ENCODE measurements around the gene CA4.

CA4 gene

GRCh38 chr17:60155427-60155814, 5.6 kb downstream of the CA4 start:
- no peak for DNase-seq (ENCODE audit: low read depth in 2 of 2)

GRCh38 chr17:60155815-60156214, 6.0 kb downstream of the CA4 start:
- no peak for DNase-seq (ENCODE audit: low read depth in 2 of 2)

GRCh38 chr17:60156746-60157145, 7.0 kb downstream of the CA4 start:
- DNase-seq (ENCODE audit: low read depth in 2 of 2): no peak

GRCh38 chr17:60157487-60158040, 7.8 kb downstream of the CA4 start:
- no peak for DNase-seq (ENCODE audit: low read depth in 2 of 2)

GRCh38 chr17:60158751-60159478, 9.1 kb downstream of the CA4 start:
- DNase-seq (ENCODE audit: low read depth in 2 of 2): no peak

- DNase-seq (ENCODE audit: low read depth in 2 of 2): no peak
These were observed 9.7 kb downstream of the CA4 start for GRCh38 chr17:60159479-60159866.

GRCh38 chr17:60160829-60161501, 11.2 kb downstream of the CA4 start:
- no peak for DNase-seq (ENCODE audit: low read depth in 2 of 2)

GRCh38 chr17:60161598-60162330, 12.0 kb downstream of the CA4 start:
- no peak for DNase-seq (ENCODE audit: low read depth in 2 of 2)

- DNase-seq (ENCODE audit: low read depth in 2 of 2): no peak
These were observed 13.5 kb downstream of the CA4 start for GRCh38 chr17:60163108-60163784.

- no peak for DNase-seq (ENCODE audit: low read depth in 2 of 2)
These were observed 14.4 kb downstream of the CA4 start for GRCh38 chr17:60164164-60164563.

GRCh38 chr17:60164697-60165096, 14.9 kb downstream of the CA4 start:
- no peak for DNase-seq (ENCODE audit: low read depth in 2 of 2)

GRCh38 chr17:60165223-60165622, 15.4 kb downstream of the CA4 start:
- no peak for DNase-seq (ENCODE audit: low read depth in 2 of 2)

GRCh38 chr17:60165971-60166370, 16.2 kb downstream of the CA4 start:
- DNase-seq (ENCODE audit: low read depth in 2 of 2): no peak

- no peak for DNase-seq (ENCODE audit: low read depth in 2 of 2)
These were observed 17.4 kb downstream of the CA4 start for GRCh38 chr17:60167065-60167741.

- DNase-seq (ENCODE audit: low read depth in 2 of 2): no peak
These were observed 18.9 kb downstream of the CA4 start for GRCh38 chr17:60168654-60169053.

- DNase-seq (ENCODE audit: low read depth in 2 of 2): no peak
These were observed 20.4 kb downstream of the CA4 start for GRCh38 chr17:60169921-60170817.

GRCh38 chr17:60170835-60171752, 21.3 kb downstream of the CA4 start:
- no peak for DNase-seq (ENCODE audit: low read depth in 2 of 2)

GRCh38 chr17:60171753-60172079, 21.9 kb downstream of the CA4 start:
- DNase-seq (ENCODE audit: low read depth in 2 of 2): no peak

- DNase-seq (ENCODE audit: low read depth in 2 of 2): no peak
These were observed 23.6 kb downstream of the CA4 start for GRCh38 chr17:60173304-60173819.

All from stimulated activated CD8-positive, alpha-beta memory T cell treated with anti-CD3 and anti-CD28 coated beads, Interleukin-15, amount 100 ng/mL, for 48 hours (primary cell).